Trophoblast cell (in vitro differentiated cells and primary cell): ENCODE data around the gene SEPTIN3.
"Not testable (repeated sequence)": the region's sequence is repeated elsewhere in the genome, so short reads cannot be mapped to it uniquely, and the experiment has no call there.

Source experiments
- DNase-seq, 2 donors: peaks; one replicate each; pipeline ENCODE4 v3.0.0-alpha.2; 2016
- H2AFZ ChIP-seq: 2 replicates; pipeline ENCODE4 v1.6.1; 2013; ENCODE audit warnings: low read length, moderate library complexity, mild to moderate bottlenecking; ENCODE audit not compliant: insufficient read depth, poor library complexity
- H2AK5ac ChIP-seq: 2 replicates; pipeline ENCODE4 v1.6.1; 2013; ENCODE audit warnings: mild to moderate bottlenecking, low read length
- H2BK120ac ChIP-seq: 2 replicates; pipeline ENCODE4 v1.6.1; 2013; ENCODE audit warnings: low read length, mild to moderate bottlenecking, moderate library complexity; ENCODE audit not compliant: insufficient read depth, poor library complexity
- H2BK12ac ChIP-seq: 2 replicates; pipeline ENCODE4 v1.6.1; 2013; ENCODE audit warnings: mild to moderate bottlenecking, low read length, moderate library complexity
- H2BK5ac ChIP-seq: 2 replicates; pipeline ENCODE4 v1.6.1; 2013; ENCODE audit warnings: low read length, low read depth, moderate library complexity, mild to moderate bottlenecking; ENCODE audit not compliant: poor library complexity
- H3K14ac ChIP-seq: 2 replicates; pipeline ENCODE4 v1.6.1; 2013; ENCODE audit warnings: mild to moderate bottlenecking, low read length
- H3K18ac ChIP-seq: 2 replicates; pipeline ENCODE4 v1.6.1; 2013; ENCODE audit warnings: mild to moderate bottlenecking, low read length
- H3K23ac ChIP-seq: 2 replicates; pipeline ENCODE4 v1.6.1; 2013; ENCODE audit warnings: low read length
- H3K27ac ChIP-seq: 2 replicates; pipeline ENCODE4 v1.5.1; 2013; ENCODE audit warnings: low read depth, mild to moderate bottlenecking, inconsistent platforms, low read length, moderate library complexity
- H3K27me3 ChIP-seq: 2 replicates; pipeline ENCODE4 v1.6.1; 2013; ENCODE audit warnings: inconsistent platforms, mild to moderate bottlenecking, low read length, moderate library complexity; ENCODE audit not compliant: insufficient read depth
- H3K36me3 ChIP-seq, 2 experiments: 1 replicate in 1 of 2; 2 replicates in 1 of 2; pipeline ENCODE4 v1.6.1; 2013; ENCODE audit warnings: low read length in 2 of 2, mild to moderate bottlenecking in 2 of 2, moderate library complexity in 1 of 2; ENCODE audit not compliant: insufficient read depth in 2 of 2, control insufficient read depth in 1 of 2
- H3K4ac ChIP-seq: 2 replicates; pipeline ENCODE4 v1.6.1; 2013; ENCODE audit warnings: low read depth, mild to moderate bottlenecking, low read length, moderate library complexity
- H3K4me1 ChIP-seq, 2 experiments: 1 replicate in 1 of 2; 2 replicates in 1 of 2; pipeline ENCODE4 v1.6.1; 2013; ENCODE audit warnings: low read length in 2 of 2, mild to moderate bottlenecking in 2 of 2, moderate library complexity in 1 of 2; ENCODE audit not compliant: insufficient read depth in 2 of 2, control insufficient read depth in 1 of 2
- H3K4me2 ChIP-seq: 2 replicates; pipeline ENCODE4 v1.6.1; 2013; ENCODE audit warnings: inconsistent platforms, mild to moderate bottlenecking, low read length, moderate library complexity
- H3K4me3 ChIP-seq: 2 replicates; pipeline ENCODE4 v1.5.1; 2013; ENCODE audit warnings: mild to moderate bottlenecking, low read depth, low read length, inconsistent platforms
- H3K79me1 ChIP-seq: one replicate; pipeline ENCODE4 v1.6.1; 2013; ENCODE audit warnings: low read length
- H3K79me2 ChIP-seq: 2 replicates; pipeline ENCODE4 v1.6.1; 2013; ENCODE audit warnings: low read length, mild to moderate bottlenecking; ENCODE audit not compliant: control insufficient read depth, insufficient read depth, poor library complexity
- H3K9ac ChIP-seq: 2 replicates; pipeline ENCODE4 v1.6.1; 2013; ENCODE audit warnings: mild to moderate bottlenecking, low read length
- H3K9me3 ChIP-seq: 2 replicates; pipeline ENCODE4 v1.6.1; 2013; ENCODE audit warnings: low read depth, mild to moderate bottlenecking, control low read depth, inconsistent platforms, low read length; ENCODE audit not compliant: insufficient read depth
- H4K12ac ChIP-seq: 2 replicates; pipeline ENCODE4 v1.6.1; 2013; ENCODE audit warnings: low read depth, mild to moderate bottlenecking, low read length, moderate library complexity
- H4K8ac ChIP-seq: 2 replicates; pipeline ENCODE4 v1.6.1; 2013; ENCODE audit warnings: low read depth, mild to moderate bottlenecking, low read length, moderate library complexity
- H4K91ac ChIP-seq: one replicate; pipeline ENCODE4 v1.6.1; 2013; ENCODE audit warnings: low read depth, mild to moderate bottlenecking, low read length, moderate library complexity
- WGBS: extraction: QIAGEN DNeasy Blood & Tissue Kit; methylation state at CpG from one replicate; pipeline ENCODE4 v1.1.7; 2013; ENCODE audit warnings: missing lambda C conversion rate; ENCODE audit not compliant: insufficient read length, insufficient coverage; ENCODE audit errors: extremely low coverage; 5-methylcytosine and 5-hydroxymethylcytosine counted together

Gene SEPTIN3

GRCh38 chr22:41946629-41947423 is 22.4 kb upstream of the SEPTIN3 start, which contains the start of gene CENPM:
CENPM (minus strand) TSS chr22:41947152; CDS start chr22:41947076, 76 bp downstream.
- Histone ChIP-seq H2BK5ac (peak within 1 kb of the TSS; percentile 5), H2AK5ac (no peak within 1 kb of the TSS), H2BK120ac (no peak within 1 kb of the TSS), H4K12ac (peak within 1 kb of the TSS; percentile 56), H3K18ac (peak within 1 kb of the TSS; percentile 63), H3K79me1 (peaks cover 6% of the 10 kb centered on the region), H4K91ac (peak within 1 kb of the TSS; percentile 70), H3K79me2 (no peaks in the 10 kb centered on the region), H3K9me3 (no peaks in the 10 kb centered on the region), H3K9ac (peak within 1 kb of the TSS; percentile 70), H2BK12ac (peak within 1 kb of the TSS; percentile 60), H3K4ac (peak within 1 kb of the TSS; percentile 31), H4K8ac (peak within 1 kb of the TSS; percentile 41), H2AFZ (peak within 1 kb of the TSS; percentile 75), H3K4me3 (peak within 1 kb of the TSS; percentile 91), H3K36me3 (peaks cover 14 to 17% of the 10 kb centered on the region in 2 experiments), H3K27ac (peak within 1 kb of the TSS; percentile 23), H3K4me1 (peaks cover 8% of the 10 kb centered on the region in 2 experiments), H3K14ac (peak within 1 kb of the TSS; percentile 69), H3K23ac (no peak within 1 kb of the TSS), H3K27me3 (no peaks in the 10 kb centered on the region), H3K4me2 (peak within 1 kb of the TSS; percentile 92)
- DNase-seq, result peak; percentile 95 to 96
- no CpG with 5 or more reads among the region's 56 CpGs for WGBS

- H3K4ac ChIP-seq, result no peak overlapping the region
- WGBS, result no CpG with 5 or more reads among the region's 21 CpGs
- peak overlapping the region; percentile 79 for H3K4me2 ChIP-seq
These were observed 21.7 kb upstream of the SEPTIN3 start for GRCh38 chr22:41947424-41948080.

GRCh38 chr22:41948142-41948541 is 21.1 kb upstream of the SEPTIN3 start:
- H3K79me2 ChIP-seq, result no peaks in the 10 kb centered on the region
- no peak overlapping the region for H3K9ac ChIP-seq
- H2BK120ac ChIP-seq, result no peak overlapping the region
- H2BK12ac ChIP-seq, result no peak overlapping the region
- H2AK5ac ChIP-seq, result no peak overlapping the region
- DNase-seq, result no peak
- H3K23ac ChIP-seq, result no peak overlapping the region
- peaks cover 10 to 11% of the 10 kb centered on the region in 2 experiments for H3K36me3 ChIP-seq
- no peaks in the 10 kb centered on the region for H3K9me3 ChIP-seq
- H3K4ac ChIP-seq, result no peak overlapping the region
- H3K27ac ChIP-seq, result no peak overlapping the region
- H3K4me2 ChIP-seq, result no peak overlapping the region
- no CpG with 5 or more reads among the region's 2 CpGs for WGBS
- H2BK5ac ChIP-seq, result no peak overlapping the region
- no peaks in the 10 kb centered on the region for H3K27me3 ChIP-seq
- no peak overlapping the region for H4K12ac ChIP-seq
- no peak overlapping the region for H4K91ac ChIP-seq
- H3K4me3 ChIP-seq, result no peak overlapping the region
- H3K4me1 ChIP-seq, result peaks cover 8% of the 10 kb centered on the region in 2 experiments
- H2AFZ ChIP-seq, result no peak overlapping the region
- no peak overlapping the region for H3K14ac ChIP-seq
- no peak overlapping the region for H3K18ac ChIP-seq
- H3K79me1 ChIP-seq, result peaks cover 6% of the 10 kb centered on the region
- H4K8ac ChIP-seq, result no peak overlapping the region

More at GRCh38 chr22:41947424-41948080, 21.7 kb upstream of the SEPTIN3 start:
- Histone ChIP-seq H3K9ac (no peak overlapping the region), H2BK12ac (peak overlapping the region; percentile 60), H3K4me1 (peaks cover 8% of the 10 kb centered on the region in 2 experiments), H3K79me1 (peaks cover 6% of the 10 kb centered on the region), H3K23ac (no peak overlapping the region), H3K14ac (no peak overlapping the region), H4K8ac (peak overlapping the region; percentile 9), H3K79me2 (no peaks in the 10 kb centered on the region), H3K9me3 (no peaks in the 10 kb centered on the region), H3K27ac (no peak overlapping the region), H2AK5ac (no peak overlapping the region), H4K12ac (peak overlapping the region; percentile 37), H2AFZ (no peak overlapping the region), H3K4me3 (no peak overlapping the region), H4K91ac (peak overlapping the region; percentile 38), H3K18ac (no peak overlapping the region), H3K36me3 (peaks cover 14 to 15% of the 10 kb centered on the region in 2 experiments), H2BK120ac (no peak overlapping the region), H2BK5ac (no peak overlapping the region), H3K27me3 (no peaks in the 10 kb centered on the region)
- no peak for DNase-seq

GRCh38 chr22:41948928-41949296 is 20.3 kb upstream of the SEPTIN3 start:
- H4K8ac ChIP-seq, H3K4me1 ChIP-seq, H3K27ac ChIP-seq, H3K79me1 ChIP-seq, H3K4ac ChIP-seq, H3K14ac ChIP-seq, H3K79me2 ChIP-seq, H4K12ac ChIP-seq, H3K27me3 ChIP-seq, H3K9ac ChIP-seq, H2BK120ac ChIP-seq, H3K36me3 ChIP-seq, H2AFZ ChIP-seq, H3K18ac ChIP-seq, DNase-seq, H2BK5ac ChIP-seq, H4K91ac ChIP-seq, H3K9me3 ChIP-seq, H2AK5ac ChIP-seq, H3K23ac ChIP-seq, H3K4me2 ChIP-seq, H3K4me3 ChIP-seq, H2BK12ac ChIP-seq: not testable (repeated sequence)
- WGBS, result no CpG with 5 or more reads among the region's 8 CpGs
